Activated CD4-positive, alpha-beta T cell treated with anti-CD3 and anti-CD28 coated beads, Interleukin-2, amount 50 U/mL, for 16 hours (primary cell): ENCODE measurements around the gene TBC1D22A.

Source experiments
- DNase-seq: peaks from one replicate; pipeline ENCODE4 v3.0.0-alpha.2; 2020

Gene TBC1D22A

GRCh38 chr22:46963672-46964545, 201.5 kb downstream of the TBC1D22A start:
- no peak for DNase-seq

GRCh38 chr22:46964773-46965550, 202.5 kb downstream of the TBC1D22A start:
- no peak for DNase-seq

GRCh38 chr22:46965555-46966494, 203.4 kb downstream of the TBC1D22A start:
- DNase-seq, result no peak

- DNase-seq, result no peak
These were observed 204.0 kb downstream of the TBC1D22A start for GRCh38 chr22:46966495-46966845.

GRCh38 chr22:46966846-46967245, 204.4 kb downstream of the TBC1D22A start:
- DNase-seq, result no peak

GRCh38 chr22:46967445-46968358, 205.3 kb downstream of the TBC1D22A start:
- DNase-seq, result no peak

- no peak for DNase-seq
These were observed 205.9 kb downstream of the TBC1D22A start for GRCh38 chr22:46968359-46968740.

GRCh38 chr22:46968848-46969247, 206.4 kb downstream of the TBC1D22A start:
- DNase-seq, result no peak

- peak; percentile 60 for DNase-seq
These were observed 207.0 kb downstream of the TBC1D22A start for GRCh38 chr22:46969491-46969890.

- DNase-seq, result peak; percentile 8
These were observed 207.5 kb downstream of the TBC1D22A start for GRCh38 chr22:46969961-46970360.

- DNase-seq, result no peak
These were observed 208.1 kb downstream of the TBC1D22A start for GRCh38 chr22:46970411-46971098.

- DNase-seq, result no peak
These were observed 208.8 kb downstream of the TBC1D22A start for GRCh38 chr22:46971099-46971763.

GRCh38 chr22:46971764-46972125, 209.3 kb downstream of the TBC1D22A start:
- no peak for DNase-seq

- DNase-seq, result no peak
These were observed 209.8 kb downstream of the TBC1D22A start for GRCh38 chr22:46972256-46972655.

- DNase-seq, result no peak
These were observed 210.7 kb downstream of the TBC1D22A start for GRCh38 chr22:46972901-46973831.

- DNase-seq, result no peak
These were observed 211.6 kb downstream of the TBC1D22A start for GRCh38 chr22:46974077-46974476.

- DNase-seq, result no peak
These were observed 212.5 kb downstream of the TBC1D22A start for GRCh38 chr22:46974631-46975585.

- DNase-seq, result no peak
These were observed 213.7 kb downstream of the TBC1D22A start for GRCh38 chr22:46976143-46976542.
